ENCODE results near the gene UQCRQ.

UQCRQ gene

GRCh38 chr5:132909702-132910101 lies 43.3 kb downstream of the UQCRQ start:
- DNase-seq (ENCODE audit: low read depth in 2 of 2) = no peak

GRCh38 chr5:132915681-132916080 lies 49.2 kb downstream of the UQCRQ start:
- no peak for DNase-seq (ENCODE audit: low read depth in 2 of 2)

GRCh38 chr5:132916086-132916485 lies 49.6 kb downstream of the UQCRQ start:
- no peak for DNase-seq (ENCODE audit: low read depth in 2 of 2)

Data from stimulated activated CD4-positive, alpha-beta T cell treated with anti-CD3 and anti-CD28 coated beads, Interleukin-15, amount 100 ng/mL, for 48 hours (primary cell).